SHP77 (cell line): ENCODE data around the gene ARAP3.

Experiments
- DNase-seq, 2 experiments: peaks; one replicate each; lab custom pipeline; 2025; lab: John Stamatoyannopoulos, UW

ARAP3 gene

GRCh38 chr5:141703133-141703561, 21.1 kb upstream of the ARAP3 start:
- no peak for DNase-seq

DNA sequence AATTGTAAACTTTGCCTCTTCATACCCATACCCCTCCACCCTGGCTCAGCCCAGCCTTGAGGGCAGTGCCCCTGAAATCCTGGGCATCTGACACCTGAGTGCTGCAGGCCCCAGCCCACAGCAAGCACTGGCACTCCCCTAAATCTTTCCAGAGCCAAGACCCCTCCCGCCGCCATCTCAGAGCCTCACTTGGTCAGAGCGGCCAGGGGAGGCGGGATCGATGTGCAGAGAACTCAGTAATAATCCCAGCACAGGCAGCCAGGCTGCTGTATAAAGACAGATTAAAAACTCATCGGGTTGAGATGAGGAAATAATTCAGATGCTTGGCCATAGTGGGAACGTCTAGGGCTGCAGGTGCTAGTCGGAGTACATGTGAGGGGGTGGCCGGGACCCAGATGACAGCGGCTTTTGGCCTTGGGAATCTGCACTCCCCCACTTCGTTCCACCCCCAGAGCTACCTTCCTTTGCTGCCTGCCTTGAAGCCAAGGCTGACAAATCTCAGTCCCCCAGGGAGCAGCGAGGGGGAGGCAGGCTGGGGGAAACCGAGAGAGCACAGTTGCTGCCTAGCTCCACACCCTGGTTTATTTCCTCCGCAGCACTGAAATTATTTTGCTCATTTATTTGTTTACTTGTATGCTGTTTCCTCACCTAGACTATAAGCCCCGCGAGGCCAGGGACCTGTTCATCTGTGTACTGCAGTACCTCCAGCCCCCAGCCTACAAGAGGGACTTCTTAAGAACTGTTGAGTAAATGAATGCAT, 19.5 kb upstream of the ARAP3 start:
- DNase-seq: no peak

DNA sequence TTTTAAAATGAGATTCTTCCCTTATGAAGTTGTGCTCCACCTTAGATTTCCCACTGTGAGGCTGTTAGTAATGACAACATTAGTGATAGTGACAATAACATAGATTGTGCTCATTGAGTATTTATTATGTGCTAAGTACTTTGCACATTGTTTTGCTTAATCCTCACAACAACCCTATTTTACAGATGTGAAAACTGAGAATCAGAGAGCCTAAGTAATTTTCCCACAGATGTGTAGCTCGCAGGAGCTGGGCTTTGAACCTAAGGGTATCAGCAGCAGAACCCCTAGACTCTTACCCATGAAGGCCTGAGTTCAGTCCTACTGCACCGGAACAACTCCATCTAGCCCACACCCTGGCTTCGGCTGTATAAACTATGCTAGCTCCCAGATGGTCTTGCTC, 15.6 kb upstream of the ARAP3 start:
- DNase-seq: no peak

GRCh38 chr5:141696431-141696830, 14.4 kb upstream of the ARAP3 start:
- no peak for DNase-seq

DNA sequence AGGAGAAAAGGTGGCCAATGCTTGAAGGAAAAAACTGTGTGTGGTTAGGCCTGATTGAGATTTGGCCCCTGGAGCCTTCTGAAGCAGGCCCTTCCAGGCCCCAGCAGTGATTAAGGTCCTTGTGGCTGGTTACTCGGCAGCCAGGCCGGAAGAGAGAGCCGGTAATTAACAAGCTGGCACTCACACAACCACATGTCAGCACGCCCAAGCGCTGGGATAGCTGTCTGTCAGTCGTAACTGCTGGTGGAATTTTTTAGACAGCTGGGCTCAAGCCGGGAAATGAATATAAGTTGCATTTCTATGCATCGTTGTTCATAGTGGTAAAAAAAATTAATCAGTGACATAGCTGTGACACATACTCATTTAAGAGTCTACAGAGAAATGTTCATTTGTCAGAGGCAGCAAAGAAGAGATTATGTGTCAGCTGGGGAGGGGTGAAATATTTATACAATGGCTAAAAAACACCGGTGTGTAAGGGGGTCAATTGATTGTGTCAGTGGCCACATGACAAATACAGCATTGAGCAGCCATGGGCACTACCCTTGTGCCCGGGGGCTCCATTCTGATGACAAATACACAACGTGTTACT, 13.7 kb upstream of the ARAP3 start:
- DNase-seq: peak; percentile 26 to 30

GRCh38 chr5:141694479-141694878, 12.4 kb upstream of the ARAP3 start:
- DNase-seq: no peak

DNA sequence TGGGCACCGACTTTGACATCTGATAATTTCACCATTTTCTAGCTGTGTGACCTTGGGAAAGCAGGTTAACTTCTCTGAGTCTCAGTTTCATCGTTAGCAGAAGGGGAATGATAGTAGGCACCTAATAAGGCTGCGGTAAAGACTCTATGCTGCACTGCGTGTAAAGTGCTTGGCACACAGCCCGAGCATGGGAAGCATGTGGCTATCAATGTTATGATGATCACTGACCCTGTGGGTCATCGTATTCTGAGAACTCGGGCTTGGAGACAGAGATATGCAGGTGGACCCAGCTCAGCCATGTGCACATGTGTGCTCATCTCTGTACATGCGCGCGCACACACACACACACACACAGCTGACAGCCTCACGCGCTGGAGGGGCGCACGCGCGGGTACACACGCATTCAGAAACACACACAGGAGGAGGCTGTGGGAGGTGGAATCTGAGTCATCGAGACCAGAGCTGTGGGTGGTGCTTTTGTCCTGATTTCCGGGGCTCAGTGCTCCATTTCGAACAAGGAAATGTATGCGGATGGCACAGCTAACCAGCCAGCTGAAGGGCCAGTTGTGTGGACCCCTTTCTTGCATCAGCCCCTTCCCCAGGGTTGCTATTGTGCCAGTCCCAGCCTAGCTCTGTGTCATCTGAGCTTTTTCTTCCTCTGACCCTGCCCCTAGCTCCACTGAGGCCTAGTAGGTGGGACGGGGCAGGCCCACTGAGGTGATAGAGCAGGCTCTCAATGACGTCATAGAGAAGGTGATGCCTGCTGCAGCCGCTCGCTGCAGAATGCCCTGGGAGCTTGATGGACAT, 11.1 kb upstream of the ARAP3 start:
- DNase-seq: peak; percentile 47 to 61

DNA sequence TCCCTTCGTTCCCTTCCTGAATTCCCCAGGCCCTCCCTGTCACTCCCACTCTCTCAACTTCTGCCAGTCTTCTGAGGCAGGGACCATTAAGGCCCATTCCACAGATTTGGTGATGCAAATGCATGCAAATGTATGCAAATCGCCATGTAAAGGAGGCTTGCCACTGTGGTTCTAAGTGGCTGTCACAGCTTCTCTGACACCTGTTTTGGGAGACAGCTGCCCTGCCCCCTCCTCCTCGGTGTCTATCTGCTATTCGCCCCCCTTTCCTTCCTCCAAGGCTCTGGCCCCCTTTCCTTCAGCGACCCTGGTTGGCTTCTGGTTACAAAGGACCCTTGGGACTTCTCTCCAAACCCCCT, 10.5 kb upstream of the ARAP3 start:
- no peak for DNase-seq

DNA sequence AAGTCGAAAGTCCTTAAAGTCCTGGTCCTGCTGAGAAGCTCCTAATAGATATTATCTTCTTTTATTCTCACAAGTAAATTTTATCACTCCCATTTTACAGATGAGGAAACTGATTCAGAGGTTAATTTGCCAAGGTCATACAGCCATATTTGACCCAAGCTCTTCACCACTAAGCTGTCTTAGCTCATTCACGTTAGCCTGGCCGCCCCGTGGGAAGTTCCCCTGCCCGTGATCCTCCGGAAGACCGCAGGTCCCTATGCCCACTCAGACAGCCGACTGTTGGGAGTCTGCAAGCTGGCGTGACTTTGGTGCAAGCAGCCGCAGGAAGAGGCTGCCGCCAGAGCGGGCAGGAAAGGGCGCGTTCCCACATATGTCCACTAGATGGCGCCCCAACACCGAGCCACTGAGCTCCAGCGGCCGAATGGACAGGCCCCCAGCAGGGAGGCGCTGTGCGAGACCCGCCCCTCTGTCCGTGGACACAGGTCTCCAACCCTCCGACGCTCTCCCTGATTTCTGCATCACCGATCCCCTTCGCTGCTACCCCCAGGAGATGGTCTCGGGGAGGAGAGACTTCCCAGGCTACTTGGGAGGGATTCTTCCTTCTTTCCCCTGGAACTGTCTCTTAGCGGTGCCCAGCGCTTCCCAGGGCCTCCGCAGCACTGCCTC, 10.0 kb upstream of the ARAP3 start:
- peak; percentile 56 to 61 for DNase-seq

DNA sequence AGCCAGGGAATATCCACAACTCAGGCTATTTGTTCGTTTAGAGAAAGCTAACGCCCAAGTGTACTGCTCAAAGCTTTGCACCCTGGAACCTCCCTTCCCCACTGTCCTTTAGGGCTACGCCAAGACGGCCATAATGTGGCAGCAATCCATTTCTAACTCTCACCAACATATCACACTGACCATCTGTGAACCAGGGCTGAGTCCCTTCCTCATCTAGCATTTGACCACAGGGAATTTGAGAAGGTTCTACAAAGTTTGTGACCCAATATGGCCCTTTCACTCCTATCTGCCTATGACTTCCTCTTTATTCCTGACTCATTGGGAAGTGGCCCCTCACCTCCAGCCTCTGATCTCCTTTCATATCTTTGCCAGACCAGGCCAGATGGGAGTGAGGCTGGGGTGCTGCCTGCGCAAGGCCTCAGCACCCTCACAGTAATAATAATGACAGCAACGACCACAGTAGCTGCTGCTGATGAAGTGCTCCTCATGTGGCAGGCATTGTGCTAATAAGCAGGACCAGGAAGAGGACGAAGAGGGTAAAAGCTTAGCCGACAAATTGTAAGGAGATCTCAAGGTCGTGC, 9.3 kb upstream of the ARAP3 start:
- no peak for DNase-seq

DNA sequence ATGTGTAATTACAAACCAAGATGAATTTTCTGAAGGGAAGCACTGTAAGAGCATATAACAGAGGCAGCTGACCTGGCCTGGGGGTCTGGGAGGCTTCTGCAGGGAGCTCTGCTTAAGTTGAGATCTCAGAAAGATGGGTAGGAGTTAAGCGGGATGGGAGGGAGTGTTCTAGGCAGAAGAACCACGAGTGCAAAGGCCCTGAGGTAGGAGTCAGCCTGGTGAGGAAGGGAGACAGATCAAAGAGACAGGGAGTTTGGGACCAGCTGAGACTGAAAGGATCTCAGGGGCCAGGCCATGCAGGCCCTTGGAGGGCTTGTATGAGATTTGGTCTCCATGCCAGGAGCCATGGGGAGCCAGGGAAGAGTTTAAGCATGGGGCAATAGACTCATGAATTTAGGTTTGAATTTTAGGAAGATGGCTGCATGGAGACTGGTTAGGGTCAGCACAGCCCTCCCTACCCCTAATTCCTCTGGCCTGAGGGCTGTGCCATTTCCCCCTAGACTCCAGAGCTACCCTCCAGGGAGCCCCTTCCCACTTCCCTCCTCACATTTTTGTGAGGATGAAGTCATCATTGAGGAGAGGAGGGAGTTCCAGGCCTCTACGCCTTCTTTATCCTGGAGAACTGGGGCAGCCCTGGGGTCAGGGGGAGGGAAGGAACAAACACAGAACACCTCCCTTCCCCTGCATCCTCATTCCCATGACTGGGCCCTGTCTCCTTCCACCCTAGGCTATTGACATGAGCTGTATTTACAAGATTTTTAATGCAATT, 4.8 kb upstream of the ARAP3 start:
- DNase-seq: no peak

GRCh38 chr5:141685591-141685990, 3.6 kb upstream of the ARAP3 start:
- DNase-seq: no peak

- DNase-seq: no peak
Observed at GRCh38 chr5:141683596-141684141, 1.6 kb upstream of the ARAP3 start.

DNA sequence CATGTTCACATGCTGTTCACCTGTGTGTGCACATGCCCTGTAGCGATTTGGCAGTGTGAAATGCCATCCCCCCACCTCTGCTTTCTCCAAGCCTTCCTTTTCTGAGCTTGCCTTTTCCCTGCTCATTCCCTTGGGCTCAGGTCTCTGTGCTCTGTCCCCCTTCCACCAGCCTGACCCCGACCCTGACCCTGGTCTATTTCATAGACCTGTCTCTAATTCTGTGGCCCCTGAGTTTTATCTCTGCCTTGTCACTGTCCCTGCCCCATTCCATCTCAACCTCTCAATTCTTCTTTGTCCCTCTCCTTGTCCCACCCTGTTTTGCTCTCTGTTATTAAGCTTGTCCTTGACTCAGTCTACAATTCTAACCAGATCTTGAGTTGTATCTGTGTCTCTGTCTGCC, 735 bp downstream of the ARAP3 start:
- DNase-seq: no peak

DNA sequence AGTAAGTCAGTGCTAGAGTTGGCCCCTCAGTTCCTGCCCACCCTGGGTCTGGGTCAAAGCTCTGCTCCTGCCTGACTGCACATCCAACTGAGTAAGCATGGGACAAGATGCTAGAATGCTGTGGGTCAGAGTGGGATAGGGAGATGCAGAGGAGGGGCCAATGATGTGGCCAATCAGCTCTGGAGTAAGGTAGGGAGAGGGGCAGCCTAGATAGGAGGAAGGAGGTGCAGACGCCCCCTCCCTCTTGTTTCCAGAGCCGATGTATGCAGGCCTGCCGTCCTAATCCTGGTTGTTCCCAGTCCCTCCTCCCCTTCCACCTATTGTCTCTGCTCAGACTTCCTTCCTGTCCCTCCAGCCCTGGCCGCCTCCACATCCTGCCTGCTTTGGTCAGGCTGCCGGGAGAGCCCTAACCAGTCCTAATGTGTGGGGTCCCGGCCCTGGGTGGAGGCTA, 1.3 kb downstream of the ARAP3 start:
- peak; percentile 44 to 69 for DNase-seq

- DNase-seq: no peak
Observed at GRCh38 chr5:141680178-141680577, 1.9 kb downstream of the ARAP3 start.

DNA sequence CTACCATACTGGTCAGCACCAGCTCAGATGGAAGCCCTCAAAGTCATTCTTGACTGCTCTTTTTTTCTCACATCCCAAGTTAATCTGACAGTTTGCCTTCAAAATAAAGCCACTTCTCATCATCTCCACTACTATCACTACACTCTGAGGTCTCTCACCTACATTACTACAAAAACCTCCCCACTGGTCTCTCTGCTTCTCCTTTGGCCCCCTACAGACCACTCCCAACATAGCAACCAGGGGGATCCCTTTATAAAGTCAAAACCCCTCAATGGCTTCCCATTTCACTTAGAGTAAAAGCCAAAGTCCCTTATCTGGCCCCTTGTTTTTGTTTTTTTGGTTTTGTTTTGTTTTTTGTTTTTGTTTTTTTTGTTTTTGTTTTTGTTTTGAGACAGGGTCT, 4.6 kb downstream of the ARAP3 start:
- DNase-seq: peak in 1 of 2 experiments; percentile 7

DNA sequence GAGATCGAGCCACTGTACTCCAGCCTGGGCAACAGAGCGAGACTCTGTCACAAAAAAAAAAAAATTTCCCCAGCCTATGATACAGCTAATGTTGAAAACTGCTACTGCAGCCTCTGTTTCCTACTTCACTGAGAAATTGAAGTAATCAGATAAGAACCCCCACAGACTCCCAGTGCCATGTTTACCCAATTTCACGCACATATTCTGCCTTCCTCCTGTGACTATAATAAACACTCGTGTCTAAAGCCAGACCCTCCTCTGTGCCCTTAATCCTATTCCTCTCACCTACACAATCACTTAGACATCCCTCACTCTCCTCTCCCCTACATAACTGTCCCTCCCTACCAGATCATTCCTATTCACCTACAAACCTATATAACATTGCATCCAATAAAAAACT, 6.4 kb downstream of the ARAP3 start:
- no peak for DNase-seq

DNA sequence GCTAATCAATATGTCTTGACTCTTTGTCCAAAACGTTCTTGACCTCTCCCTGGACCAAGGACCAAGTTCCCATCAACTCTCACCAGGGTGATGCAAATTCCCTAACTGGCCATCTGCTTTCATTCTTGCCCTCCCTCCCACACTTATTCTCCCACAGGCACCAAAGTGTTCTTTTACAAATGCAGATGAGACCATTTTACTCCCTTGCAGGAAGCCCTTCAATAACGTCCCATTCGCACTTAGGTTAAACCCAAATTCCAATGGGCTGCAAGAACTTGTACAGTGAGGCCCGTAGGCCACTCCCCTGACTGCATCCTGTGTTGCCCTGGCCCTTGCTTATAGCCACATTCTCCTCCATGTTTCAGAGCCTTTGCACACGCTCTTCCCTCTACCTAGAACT, 7.3 kb downstream of the ARAP3 start:
- no peak for DNase-seq

DNA sequence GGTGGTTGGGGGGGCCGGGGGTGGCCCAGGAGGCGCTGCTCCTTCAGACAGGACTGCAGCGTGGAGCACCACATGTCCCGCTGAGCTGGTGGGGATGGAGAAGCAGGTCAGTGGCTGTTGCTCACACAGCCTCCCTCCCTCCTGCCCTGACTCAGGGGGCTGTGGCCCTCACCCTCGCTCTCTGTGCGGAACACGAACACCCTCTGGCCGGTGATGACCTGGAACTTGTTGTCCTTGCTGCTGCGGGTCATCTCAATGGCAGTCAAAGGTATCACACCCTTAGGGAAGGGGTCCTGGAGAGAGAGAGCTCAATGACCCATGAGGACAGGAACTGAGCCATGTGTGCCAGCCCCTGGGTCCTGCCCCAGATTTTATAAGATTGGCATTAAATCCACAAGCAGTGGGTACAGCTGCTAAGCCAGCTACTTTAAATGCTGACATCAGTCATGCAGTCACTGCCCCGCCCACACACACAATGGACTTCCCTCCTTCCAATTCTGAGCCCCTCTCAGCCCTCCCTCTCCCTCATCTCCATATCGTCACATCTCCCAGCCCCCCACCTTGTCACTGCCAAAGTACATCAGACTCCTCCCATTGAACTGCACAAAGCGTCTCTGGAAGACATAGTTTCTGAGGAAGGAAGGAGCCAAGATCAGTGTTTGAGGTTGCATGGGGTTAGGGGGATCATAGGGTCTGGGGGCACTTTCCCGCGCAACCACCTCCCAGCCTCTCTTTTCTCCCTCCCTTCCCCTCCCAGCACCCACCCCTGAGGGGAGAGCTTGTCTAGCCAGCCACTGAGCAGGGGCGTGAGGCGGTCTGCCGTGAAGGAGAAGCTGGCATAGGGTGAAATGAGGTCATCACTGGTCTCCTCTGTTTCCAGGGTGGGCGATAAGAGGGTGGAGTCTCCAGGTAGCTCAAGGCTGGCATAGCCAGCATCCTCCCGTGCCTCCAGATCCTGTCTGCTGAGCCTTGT, 8.9 kb downstream of the ARAP3 start:
- DNase-seq: no peak
